Neural cell (in vitro differentiated cells): ENCODE data around the gene CRHR1. TPM values are rescaled to one million over a fixed set of nuclear protein-coding genes. Genes with fewer than 3 reads are reported as not detected.

ENCODE experiments used
- H2AFZ ChIP-seq: fragments of 200-600, 300-800 bp; sonication (generic), shearing (Covaris generic); 2 replicates; pipeline ENCODE4 v1.6.0; 2014; ENCODE audit warnings: low read depth, mild to moderate bottlenecking, antibody characterized with exemption, low read length, moderate library complexity
- H3F3A ChIP-seq: fragments of 200-600 bp; shearing (Covaris generic); 2 replicates; pipeline ENCODE4 v1.6.1; 2016; ENCODE audit warnings: mild to moderate bottlenecking, moderate library complexity, mixed read lengths, antibody characterized with exemption, low read length; ENCODE audit not compliant: insufficient read depth, poor library complexity, severe bottlenecking
- H3K27ac ChIP-seq: fragments of 200-600, 300-800 bp; sonication (generic), shearing (Covaris generic); 2 replicates; pipeline ENCODE4 v1.5.1; 2014; ENCODE audit warnings: mild to moderate bottlenecking, low read length, moderate library complexity
- H3K27me3 ChIP-seq: fragments of 300-800, 200-600 bp; sonication (generic), shearing (Covaris generic); 2 replicates; pipeline ENCODE4 v1.6.0; 2014; ENCODE audit warnings: mild to moderate bottlenecking, low read depth, low read length, moderate library complexity; ENCODE audit not compliant: insufficient read depth
- H3K36me3 ChIP-seq: fragments of 300-800, 200-600 bp; sonication (generic), shearing (Covaris generic); 2 replicates; pipeline ENCODE4 v1.5.1; 2014; ENCODE audit warnings: mild to moderate bottlenecking, antibody characterized with exemption, low read length, moderate library complexity; ENCODE audit not compliant: insufficient read depth
- H3K4me2 ChIP-seq: fragments of 300-800, 200-600 bp; sonication (generic), shearing (Covaris generic); 2 replicates; pipeline ENCODE4 v1.6.0; 2014; ENCODE audit warnings: mild to moderate bottlenecking, low read length
- H3K4me3 ChIP-seq: fragments of 300-800, 200-600 bp; sonication (generic), shearing (Covaris generic); 2 replicates; pipeline ENCODE4 v1.5.1; 2014; ENCODE audit warnings: mild to moderate bottlenecking, low read length, moderate library complexity
- H3K79me2 ChIP-seq: fragments of 200-600 bp; shearing (Covaris generic); replicated peaks from 2 replicates; pipeline ENCODE4 v1.6.0; 2014; ENCODE audit warnings: mild to moderate bottlenecking, low read length, moderate library complexity; ENCODE audit not compliant: insufficient read depth
- H3K9ac ChIP-seq: fragments of 300-800, 200-600 bp; sonication (generic), shearing (Covaris generic); 2 replicates; pipeline ENCODE4 v1.6.1; 2016; ENCODE audit warnings: mild to moderate bottlenecking, low read length, mixed read lengths
- H3K9me2 ChIP-seq: fragments of 200-600 bp; shearing (Covaris generic); 2 replicates; pipeline ENCODE4 v1.6.1; 2016; ENCODE audit warnings: mild to moderate bottlenecking, low read length, mixed read lengths; ENCODE audit not compliant: insufficient read depth
- H3K9me3 ChIP-seq: fragments of 200-600, 300-800 bp; sonication (generic), shearing (Covaris generic); 2 replicates; pipeline ENCODE4 v1.6.1; 2016; ENCODE audit warnings: mild to moderate bottlenecking, mixed run types, low read length, moderate library complexity, mixed read lengths
- H4K20me1 ChIP-seq: fragments of 200-600 bp; shearing (Covaris generic); 2 replicates; pipeline ENCODE4 v1.6.1; 2016; ENCODE audit warnings: mild to moderate bottlenecking, mixed run types; ENCODE audit not compliant: insufficient read depth
- CTCF ChIP-seq: fragments of 450-650 bp; IDR thresholded peaks from 2 replicates; pipeline ENCODE4 v1.5.1; 2014; ENCODE audit warnings: antibody characterized with exemption, mild to moderate bottlenecking, moderate library complexity; ENCODE audit not compliant: poor library complexity, severe bottlenecking
- MXI1 ChIP-seq: fragments of 450-650 bp; conservative IDR thresholded peaks from 2 replicates; pipeline ENCODE4 v1.6.1; 2014; ENCODE audit warnings: antibody characterized with exemption, mild to moderate bottlenecking; ENCODE audit not compliant: poor library complexity, severe bottlenecking
- POLR2AphosphoS5 ChIP-seq: IDR thresholded peaks from 2 replicates; pipeline ENCODE4 v1.6.1; 2012
- RAD21 ChIP-seq: fragments of 450-650 bp; conservative IDR thresholded peaks from 2 replicates; pipeline ENCODE4 v1.6.1; 2014; ENCODE audit warnings: antibody characterized with exemption, mild to moderate bottlenecking, moderate library complexity
- REST ChIP-seq: IDR thresholded peaks from 2 replicates; pipeline ENCODE4 v1.6.1; 2012; ENCODE audit warnings: borderline replicate concordance
- SMC3 ChIP-seq: fragments of 450-650 bp; conservative IDR thresholded peaks from 2 replicates; pipeline ENCODE4 v1.6.1; 2014; ENCODE audit warnings: antibody characterized with exemption, mild to moderate bottlenecking, moderate library complexity; ENCODE audit not compliant: poor library complexity
- TAF1 ChIP-seq: IDR thresholded peaks from 2 replicates; pipeline ENCODE4 v1.6.1; 2012; ENCODE audit warnings: low read depth
- polyA plus RNA-seq: library from polyadenylated mRNA; depleted of rRNA; stranded (reverse); fragments of >200 nt; gene quantifications from 2 replicates; pipeline ENCODE4 v1.2.3, GENCODE V29; 2014

CRHR1 gene
- polyA plus RNA-seq, 1 donor from 2014 or later, result 4.5 TPM

- Histone ChIP-seq H3K9ac (no peak overlapping the region), H3K9me2 (no peaks in the 10 kb centered on the region), H3K27ac (no peak overlapping the region), H3K27me3 (no peaks in the 10 kb centered on the region), H3F3A (no peaks in the 10 kb centered on the region), H3K4me3 (no peak overlapping the region), H4K20me1 (no peaks in the 10 kb centered on the region), H3K79me2 (no peaks in the 10 kb centered on the region), H3K9me3 (no peaks in the 10 kb centered on the region), H2AFZ (no peak overlapping the region), H3K4me2 (no peak overlapping the region), H3K36me3 (no peaks in the 10 kb centered on the region)
- no peak for TF ChIP-seq POLR2AphosphoS5
- TF ChIP-seq RAD21, result no peak
These were observed 83.6 kb downstream of the CRHR1 start for GRCh38 chr17:45867702-45868101.

GRCh38 chr17:45868276-45868675 is 84.2 kb downstream of the CRHR1 start:
- Histone ChIP-seq H3K9ac (no peak overlapping the region), H3K4me3 (no peak overlapping the region), H4K20me1 (no peaks in the 10 kb centered on the region), H3K27ac (no peak overlapping the region), H3K4me2 (no peak overlapping the region), H2AFZ (no peak overlapping the region), H3K36me3 (no peaks in the 10 kb centered on the region), H3K9me2 (no peaks in the 10 kb centered on the region), H3K27me3 (no peaks in the 10 kb centered on the region), H3F3A (no peaks in the 10 kb centered on the region), H3K79me2 (no peaks in the 10 kb centered on the region), H3K9me3 (no peaks in the 10 kb centered on the region)
- TF ChIP-seq MXI1, result no peak
- no peak for TF ChIP-seq POLR2AphosphoS5

- no peak for TF ChIP-seq TAF1
- TF ChIP-seq REST, result no peak
- no peak for TF ChIP-seq CTCF
- TF ChIP-seq SMC3, result no peak
- no peak for TF ChIP-seq MXI1
- Histone ChIP-seq H3K27me3 (no peaks in the 10 kb centered on the region), H3K9me2 (no peaks in the 10 kb centered on the region), H3F3A (no peaks in the 10 kb centered on the region), H3K79me2 (no peaks in the 10 kb centered on the region), H3K27ac (no peak overlapping the region), H3K4me3 (no peak overlapping the region), H3K9me3 (no peaks in the 10 kb centered on the region), H3K4me2 (no peak overlapping the region), H3K36me3 (no peaks in the 10 kb centered on the region), H2AFZ (no peak overlapping the region), H3K9ac (no peak overlapping the region), H4K20me1 (no peaks in the 10 kb centered on the region)
These were observed 85.7 kb downstream of the CRHR1 start for GRCh38 chr17:45869676-45870341.
